Suprapubic skin (tissue), 4 donors: ENCODE measurements around the gene BRWD1. TPM values are rescaled to one million over a fixed set of nuclear protein-coding genes. Genes with fewer than 3 reads are reported as not detected.

ENCODE experiments used
- DNase-seq, 2 donors: peaks; one replicate each; pipeline ENCODE4 v3.0.0-alpha.2; 2019; ENCODE audit warnings: low spot score in 2 of 2
- H3K27ac ChIP-seq: fragments of 200-600 bp; sonication (generic); one replicate; pipeline ENCODE4 v1.5.1; 2019
- H3K27me3 ChIP-seq: fragments of 200-600 bp; sonication (generic); one replicate; pipeline ENCODE4 v1.5.1; 2019
- H3K36me3 ChIP-seq: fragments of 200-600 bp; sonication (generic); one replicate; pipeline ENCODE4 v1.5.1; 2019
- H3K4me1 ChIP-seq: fragments of 200-600 bp; sonication (generic); one replicate; pipeline ENCODE4 v1.5.1; 2019
- H3K4me3 ChIP-seq: fragments of 200-600 bp; sonication (generic); one replicate; pipeline ENCODE4 v1.5.1; 2019; ENCODE audit warnings: mild to moderate bottlenecking
- H3K9me3 ChIP-seq: fragments of 200-600 bp; sonication (generic); one replicate; pipeline ENCODE4 v1.5.1; 2019
- CTCF ChIP-seq, 2 donors: fragments of 200-600 bp in 1 of 2; fragments of 450-650 bp in 1 of 2; sonication (generic) in 1 of 2; IDR thresholded peaks; one replicate each; pipeline ENCODE4 v1.5.1; 2016 to 2019; ENCODE audit warnings: antibody characterized with exemption in 2 of 2, mild to moderate bottlenecking in 1 of 2, moderate library complexity in 1 of 2
- EP300 ChIP-seq: sonication (generic); formaldehyde crosslinking; IDR thresholded peaks from one replicate; pipeline ENCODE4 v1.6.1; 2017; ENCODE audit warnings: antibody characterized with exemption
- POLR2A ChIP-seq, 2 donors: fragments of 450-650 bp; IDR thresholded peaks; one replicate each; pipeline ENCODE4 v1.6.1; 2017; ENCODE audit warnings: antibody characterized with exemption in 2 of 2, mild to moderate bottlenecking in 2 of 2, moderate library complexity in 2 of 2
- POLR2AphosphoS5 ChIP-seq, 3 donors: sonication (generic); formaldehyde crosslinking; IDR thresholded peaks; one replicate each; pipeline ENCODE4 v1.6.1; 2017; ENCODE audit warnings: antibody characterized with exemption in 3 of 3
- WGBS: methylation state at CpG from one replicate; pipeline ENCODE4 v1.1.5; 2018; 5-methylcytosine and 5-hydroxymethylcytosine counted together
- total RNA-seq, 4 donors: library from RNA; depleted of rRNA; stranded (reverse); fragments of >200 nt; gene quantifications; one replicate each; pipeline ENCODE4 v1.1.0, GENCODE V29; 2016

BRWD1 gene
- total RNA-seq, 4 donors from 2014 or later: 45.7 to 143 (median 63.1) TPM

DNA sequence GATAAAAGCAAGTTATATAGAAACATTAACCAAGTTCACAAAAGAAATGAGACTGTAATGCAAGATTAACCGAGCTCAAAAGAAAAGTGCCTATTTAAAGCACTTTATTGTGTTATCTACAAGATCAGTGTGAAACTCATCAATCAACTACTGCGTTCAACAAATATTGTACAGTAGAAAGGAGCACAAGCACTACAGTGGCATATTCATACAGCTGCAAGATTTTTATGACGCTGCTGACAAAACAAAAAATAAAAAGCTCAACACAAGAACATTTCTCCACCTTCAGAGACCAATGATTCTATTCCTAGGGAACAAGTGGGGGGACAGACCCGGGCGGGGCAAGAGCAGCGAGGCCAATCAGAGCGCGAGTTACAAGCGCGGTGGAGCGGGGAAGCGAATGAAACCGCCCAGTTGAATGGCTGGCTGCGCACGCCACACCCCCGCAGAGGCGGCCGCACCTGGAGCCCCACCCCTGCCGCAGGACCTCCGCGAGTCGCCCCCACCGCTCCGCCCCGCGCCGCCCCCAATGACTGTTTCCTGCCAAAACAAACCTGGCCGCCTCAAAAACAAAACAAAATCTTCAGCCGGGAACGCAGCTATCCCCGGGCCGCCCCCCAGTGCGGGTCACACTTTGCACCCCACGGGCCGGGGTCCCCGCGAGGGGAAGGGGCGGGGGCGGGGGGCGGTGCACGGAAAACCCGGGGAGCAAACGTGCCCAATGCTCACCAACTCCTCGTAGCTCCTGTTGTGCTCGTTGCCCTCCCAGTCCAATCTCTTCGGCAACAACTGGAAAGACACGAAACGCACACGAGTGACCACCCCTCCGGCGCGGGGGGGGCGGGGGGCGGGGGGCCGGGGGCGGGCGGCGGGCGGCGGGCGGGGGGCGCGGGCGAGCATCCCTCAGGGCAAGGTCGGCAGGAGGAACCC, 1.1 kb downstream of the BRWD1 start:
- TF ChIP-seq CTCF (IDR thresholded peaks at IDR 0.05) (no peak), EP300 (no peak), POLR2AphosphoS5 (IDR thresholded peaks at IDR 0.05) (no peak), POLR2A (IDR thresholded peaks at IDR 0.05) (no peak)
- DNase-seq: peak; percentile 95 to 97
- Histone ChIP-seq H3K27me3 (no peaks in the 10 kb centered on the region), H3K36me3 (peaks cover 17% of the 10 kb centered on the region), H3K4me1 (peaks cover 23% of the 10 kb centered on the region), H3K27ac (peak overlapping the region; percentile 89), H3K9me3 (no peaks in the 10 kb centered on the region), H3K4me3 (peak overlapping the region; percentile 66)
- WGBS: 3% methylated on average over 18 of the region's 65 CpGs

- Histone ChIP-seq H3K27ac (no peak overlapping the region), H3K36me3 (peaks cover 17% of the 10 kb centered on the region), H3K9me3 (no peaks in the 10 kb centered on the region), H3K4me1 (peaks cover 23% of the 10 kb centered on the region), H3K27me3 (no peaks in the 10 kb centered on the region), H3K4me3 (no peak overlapping the region)
- TF ChIP-seq POLR2A (IDR thresholded peaks at IDR 0.05) (no peak), EP300 (no peak), CTCF (IDR thresholded peaks at IDR 0.05) (no peak)
- no peak for DNase-seq
- WGBS: 90% methylated on average over 7 of the region's 7 CpGs
Observed at GRCh38 chr21:39311164-39311563, 2.3 kb downstream of the BRWD1 start.

DNA sequence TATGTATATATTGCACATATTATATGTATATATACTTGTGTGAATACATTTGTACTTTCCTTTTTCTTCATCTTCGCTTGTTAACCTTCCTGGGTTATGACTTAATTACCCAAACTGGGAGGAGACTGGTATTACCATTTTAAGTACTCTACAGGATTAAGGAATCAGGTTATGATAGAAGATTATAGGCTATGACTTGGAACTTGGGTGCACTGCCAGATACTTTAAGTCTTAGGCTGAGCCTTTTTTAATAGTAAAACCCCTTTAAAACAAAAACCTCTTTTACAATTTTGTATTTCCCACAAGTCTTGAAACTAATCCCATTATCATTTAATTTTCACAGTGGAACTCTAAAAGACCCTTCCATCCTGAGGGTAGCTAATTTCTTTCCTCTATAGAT, 6.0 kb downstream of the BRWD1 start:
- no peak overlapping the region for H3K27ac ChIP-seq
- H3K36me3 ChIP-seq: peaks cover 35% of the 10 kb centered on the region
- H3K27me3 ChIP-seq: no peaks in the 10 kb centered on the region
- TF ChIP-seq POLR2AphosphoS5 (IDR thresholded peaks at IDR 0.05) (no peak), CTCF (IDR thresholded peaks at IDR 0.05) (no peak), POLR2A (IDR thresholded peaks at IDR 0.05) (no peak), EP300 (no peak)
- H3K4me1 ChIP-seq: peaks cover 13% of the 10 kb centered on the region
- H3K4me3 ChIP-seq: no peak overlapping the region
- no peak for DNase-seq
- H3K9me3 ChIP-seq: no peaks in the 10 kb centered on the region
- 73% methylated on average over 1 of the region's 1 CpG for WGBS

- WGBS: 98% methylated on average over 3 of the region's 3 CpGs
- H3K27me3 ChIP-seq: no peaks in the 10 kb centered on the region
- no peak for TF ChIP-seq EP300
- no peak for TF ChIP-seq POLR2A (IDR thresholded peaks at IDR 0.05)
- no peak for TF ChIP-seq POLR2AphosphoS5 (IDR thresholded peaks at IDR 0.05)
- TF ChIP-seq CTCF (IDR thresholded peaks at IDR 0.05): no peak
- no peak for DNase-seq
- H3K36me3 ChIP-seq: peaks cover 56% of the 10 kb centered on the region
- no peaks in the 10 kb centered on the region for H3K4me1 ChIP-seq
- no peak overlapping the region for H3K27ac ChIP-seq
- H3K4me3 ChIP-seq: no peak overlapping the region
- H3K9me3 ChIP-seq: no peaks in the 10 kb centered on the region
Observed at GRCh38 chr21:39300587-39300986, 12.8 kb downstream of the BRWD1 start.

GRCh38 chr21:39296891-39297290, 16.5 kb downstream of the BRWD1 start:
- no peaks in the 10 kb centered on the region for H3K9me3 ChIP-seq
- no peaks in the 10 kb centered on the region for H3K4me1 ChIP-seq
- DNase-seq: no peak
- TF ChIP-seq CTCF (IDR thresholded peaks at IDR 0.05): no peak
- no peak for TF ChIP-seq POLR2AphosphoS5 (IDR thresholded peaks at IDR 0.05)
- TF ChIP-seq POLR2A (IDR thresholded peaks at IDR 0.05): no peak
- no peak for TF ChIP-seq EP300
- no peak overlapping the region for H3K27ac ChIP-seq
- 88% methylated on average over 2 of the region's 2 CpGs for WGBS
- H3K4me3 ChIP-seq: no peak overlapping the region
- H3K36me3 ChIP-seq: peaks cover 70% of the 10 kb centered on the region
- H3K27me3 ChIP-seq: no peaks in the 10 kb centered on the region
